Activated T-cell treated with anti-CD3 and anti-CD28 coated beads, Interleukin-2, amount 50 U/mL, for 72 hours (primary cell): ENCODE results near the gene CAMSAP1. TPM values are rescaled to one million over a fixed set of nuclear protein-coding genes. Genes with fewer than 3 reads are reported as not detected.
A peak's percentile ranks its signal among the peaks of the same experiment; 100 is the strongest.
"Not testable (repeated sequence)": the region's sequence is repeated elsewhere in the genome, so short reads cannot be mapped to it uniquely, and the experiment has no call there.

Experiments used
- ATAC-seq, 2 donors: fragments of 150-1000 bp; cut with Tn5 transposase; replicated peaks in 1 of 2; 2 replicates each; pipeline ENCODE4 v1.10.0; 2021; ENCODE audit warnings: moderate library complexity in 2 of 2, mild to moderate bottlenecking in 1 of 2
- DNase-seq, 2 donors: peaks; one replicate each; pipeline ENCODE4 v3.0.0; 2021 to 2022; ENCODE audit warnings: mixed read lengths in 1 of 2
- H3K27ac Mint-ChIP-seq: one replicate; pipeline ENCODE4 v1.8.0; 2022; ENCODE audit warnings: mild to moderate bottlenecking, moderate library complexity, mixed read lengths
- H3K27me3 Mint-ChIP-seq: one replicate; pipeline ENCODE4 v1.8.0; 2022; ENCODE audit warnings: low read depth, mixed read lengths
- H3K36me3 Mint-ChIP-seq, 2 donors: one replicate each; pipeline ENCODE4 v1.8.0; 2022; ENCODE audit warnings: mixed read lengths in 2 of 2, mild to moderate bottlenecking in 1 of 2; ENCODE audit not compliant: insufficient read depth in 2 of 2
- H3K4me1 Mint-ChIP-seq: one replicate; pipeline ENCODE4 v1.8.0; 2022; ENCODE audit warnings: low read depth, mixed read lengths
- H3K4me3 Mint-ChIP-seq, 2 donors: one replicate each; pipeline ENCODE4 v1.8.0; 2022; ENCODE audit warnings: mild to moderate bottlenecking in 2 of 2, mixed read lengths in 2 of 2, moderate library complexity in 2 of 2
- H3K9me3 Mint-ChIP-seq, 2 donors: one replicate each; pipeline ENCODE4 v1.8.0; 2022; ENCODE audit warnings: mixed read lengths in 2 of 2
- total RNA-seq, 2 donors: library from RNA; stranded (reverse); gene quantifications; one replicate each; pipeline ENCODE4 v1.2.3, GENCODE V29; 2022

The CAMSAP1 gene
- total RNA-seq, 2 donors from 2014 or later, result 42.2 to 53.4 TPM

GRCh38 chr9:135893104-135893503, 14.2 kb downstream of the CAMSAP1 start:
- Mint-ChIP-seq H3K4me1 (peaks cover 46% of the 10 kb centered on the region), H3K36me3 (peaks cover 2% of the 10 kb centered on the region in 2 donors), H3K4me3 (no peak overlapping the region), H3K27me3 (no peaks in the 10 kb centered on the region), H3K9me3 (peaks cover 0 to 2% of the 10 kb centered on the region in 2 donors), H3K27ac (peak overlapping the region; percentile 64)
- ATAC-seq (no peak), DNase-seq (no peak)

- H3K27me3 Mint-ChIP-seq, H3K36me3 Mint-ChIP-seq, ATAC-seq, H3K27ac Mint-ChIP-seq, H3K9me3 Mint-ChIP-seq, H3K4me3 Mint-ChIP-seq, DNase-seq: not testable (repeated sequence)
- peaks cover 48% of the 10 kb centered on the region for H3K4me1 Mint-ChIP-seq
These were observed 15.0 kb downstream of the CAMSAP1 start for GRCh38 chr9:135892327-135892726.

- H3K4me1 Mint-ChIP-seq, result peaks cover 60% of the 10 kb centered on the region
These were observed 16.2 kb downstream of the CAMSAP1 start for GRCh38 chr9:135891027-135891631.

GRCh38 chr9:135890190-135891026, 16.9 kb downstream of the CAMSAP1 start:
- no peak for ATAC-seq
- Mint-ChIP-seq H3K27me3 (no peaks in the 10 kb centered on the region), H3K27ac (no peak overlapping the region), H3K9me3 (peaks cover 0 to 2% of the 10 kb centered on the region in 2 donors), H3K4me1 (peaks cover 64% of the 10 kb centered on the region), H3K36me3 (peaks cover 0 to 2% of the 10 kb centered on the region in 2 donors), H3K4me3 (no peak overlapping the region)
- DNase-seq, result no peak

More at GRCh38 chr9:135891027-135891631, 16.2 kb downstream of the CAMSAP1 start:
- H3K36me3 Mint-ChIP-seq, result peaks cover 0 to 2% of the 10 kb centered on the region in 2 donors
- H3K9me3 Mint-ChIP-seq, result peaks cover 0 to 2% of the 10 kb centered on the region in 2 donors
- ATAC-seq, result no peak
- H3K27ac Mint-ChIP-seq, result no peak overlapping the region
- H3K4me3 Mint-ChIP-seq, result no peak overlapping the region
- DNase-seq, result no peak
- no peaks in the 10 kb centered on the region for H3K27me3 Mint-ChIP-seq

- H3K36me3 Mint-ChIP-seq, result no peaks in the 10 kb centered on the region
- ATAC-seq, result no peak
- H3K4me3 Mint-ChIP-seq, result no peak overlapping the region
- H3K4me1 Mint-ChIP-seq, result peaks cover 62% of the 10 kb centered on the region
- no peak overlapping the region for H3K27ac Mint-ChIP-seq
- no peaks in the 10 kb centered on the region for H3K27me3 Mint-ChIP-seq
- no peak for DNase-seq
- no peaks in the 10 kb centered on the region for H3K9me3 Mint-ChIP-seq
These were observed 17.7 kb downstream of the CAMSAP1 start for GRCh38 chr9:135889564-135890189.

- peaks cover 68% of the 10 kb centered on the region for H3K4me1 Mint-ChIP-seq
These were observed 18.5 kb downstream of the CAMSAP1 start for GRCh38 chr9:135888766-135889394.

GRCh38 chr9:135888126-135888765, 19.1 kb downstream of the CAMSAP1 start:
- peak overlapping the region; percentile 3 to 80 for H3K4me3 Mint-ChIP-seq
- no peak overlapping the region for H3K27ac Mint-ChIP-seq
- DNase-seq (no peak), ATAC-seq (no peak)
- no peaks in the 10 kb centered on the region for H3K36me3 Mint-ChIP-seq
- no peaks in the 10 kb centered on the region for H3K9me3 Mint-ChIP-seq
- H3K4me1 Mint-ChIP-seq, result peaks cover 69% of the 10 kb centered on the region
- no peaks in the 10 kb centered on the region for H3K27me3 Mint-ChIP-seq

More at GRCh38 chr9:135888766-135889394, 18.5 kb downstream of the CAMSAP1 start:
- H3K27ac Mint-ChIP-seq, result no peak overlapping the region
- DNase-seq, result no peak
- no peak overlapping the region for H3K4me3 Mint-ChIP-seq
- no peaks in the 10 kb centered on the region for H3K9me3 Mint-ChIP-seq
- H3K27me3 Mint-ChIP-seq, result no peaks in the 10 kb centered on the region
- H3K36me3 Mint-ChIP-seq, result no peaks in the 10 kb centered on the region
- ATAC-seq, result no peak

GRCh38 chr9:135887585-135888050, 19.7 kb downstream of the CAMSAP1 start:
- Mint-ChIP-seq H3K9me3 (no peaks in the 10 kb centered on the region), H3K36me3 (no peaks in the 10 kb centered on the region), H3K27me3 (no peaks in the 10 kb centered on the region), H3K4me3 (peak overlapping the region; percentile 61 to 80), H3K4me1 (peaks cover 70% of the 10 kb centered on the region), H3K27ac (peak overlapping the region; percentile 21)
- ATAC-seq (peak; percentile 92 to 96), DNase-seq (peak; percentile 73 to 80)

- Mint-ChIP-seq H3K36me3 (no peaks in the 10 kb centered on the region), H3K27ac (peak overlapping the region; percentile 17), H3K9me3 (no peaks in the 10 kb centered on the region), H3K27me3 (no peaks in the 10 kb centered on the region), H3K4me3 (peak overlapping the region; percentile 61 to 80), H3K4me1 (peaks cover 69% of the 10 kb centered on the region)
- no peak for DNase-seq
- ATAC-seq, result no peak
These were observed 20.3 kb downstream of the CAMSAP1 start for GRCh38 chr9:135887021-135887507.

GRCh38 chr9:135886147-135886981, 21.0 kb downstream of the CAMSAP1 start:
- H3K36me3 Mint-ChIP-seq, result no peaks in the 10 kb centered on the region
- ATAC-seq, result no peak
- DNase-seq, result no peak
- H3K4me3 Mint-ChIP-seq, result peak overlapping the region; percentile 61 to 80
- H3K9me3 Mint-ChIP-seq, result no peaks in the 10 kb centered on the region
- H3K27ac Mint-ChIP-seq, result peak overlapping the region; percentile 27
- peaks cover 66% of the 10 kb centered on the region for H3K4me1 Mint-ChIP-seq
- H3K27me3 Mint-ChIP-seq, result no peaks in the 10 kb centered on the region

GRCh38 chr9:135885100-135885853, 22.1 kb downstream of the CAMSAP1 start:
- Mint-ChIP-seq H3K4me3 (peak overlapping the region in 1 of 2 donors; percentile 61), H3K27me3 (no peaks in the 10 kb centered on the region), H3K4me1 (peaks cover 66% of the 10 kb centered on the region), H3K36me3 (no peaks in the 10 kb centered on the region), H3K27ac (peak overlapping the region; percentile 27), H3K9me3 (no peaks in the 10 kb centered on the region)
- peak in 1 of 2 donors; percentile 14 for ATAC-seq
- no peak for DNase-seq
